Upper lobe of left lung (tissue), 6 donors: ENCODE results near the gene BACE1-AS. TPM values are rescaled to one million over a fixed set of nuclear protein-coding genes. Genes with fewer than 3 reads are reported as not detected.

Source experiments
- ATAC-seq, 2 donors: fragments of 200-7000 bp; cut with Tn5 transposase; one replicate each; pipeline ENCODE4 v1.9.1; 2022; ENCODE audit warnings: mild to moderate bottlenecking in 2 of 2, moderate library complexity in 2 of 2; ENCODE audit not compliant: low FRiP score in 2 of 2
- DNase-seq, 2 donors: peaks; one replicate each; pipeline ENCODE4 v3.0.0-alpha.2; 2019 to 2020
- H3K27ac ChIP-seq, 4 donors: fragments of 200-600 bp; sonication (generic); one replicate each; pipeline ENCODE4 v1.5.1; 2016 to 2019
- H3K27me3 ChIP-seq, 4 donors: fragments of 200-600 bp; sonication (generic); one replicate each; pipeline ENCODE4 v1.5.1; 2017 to 2019
- H3K36me3 ChIP-seq, 4 donors: fragments of 200-600 bp; sonication (generic); one replicate each; pipeline ENCODE4 v1.5.1; 2016 to 2019
- H3K4me1 ChIP-seq, 4 donors: fragments of 200-600 bp; sonication (generic); one replicate each; pipeline ENCODE4 v1.5.1; 2018 to 2019
- H3K4me3 ChIP-seq, 4 donors: fragments of 200-600 bp; sonication (generic); one replicate each; pipeline ENCODE4 v1.5.1; 2017 to 2019; ENCODE audit warnings: mild to moderate bottlenecking in 2 of 4, moderate library complexity in 1 of 4
- H3K9me3 ChIP-seq, 4 donors: fragments of 200-600 bp; sonication (generic); one replicate each; pipeline ENCODE4 v1.5.1; 2018 to 2019
- CTCF ChIP-seq, 6 experiments: fragments of 450-650 bp in 4 of 6; fragments of 200-600 bp in 2 of 6; sonication (generic) in 2 of 6; IDR thresholded peaks; one replicate each; pipeline ENCODE4 v1.5.1; 2016 to 2019; ENCODE audit warnings: antibody characterized with exemption in 6 of 6
- EP300 ChIP-seq, 4 donors: sonication (generic); formaldehyde crosslinking; IDR thresholded peaks; one replicate each; pipeline ENCODE4 v1.5.1; 2017; ENCODE audit warnings: antibody characterized with exemption in 4 of 4, control low read depth in 2 of 4
- POLR2A ChIP-seq, 4 donors: fragments of 450-650 bp; IDR thresholded peaks; one replicate each; pipeline ENCODE4 v1.5.1; 2016 to 2017; ENCODE audit warnings: antibody characterized with exemption in 4 of 4, mild to moderate bottlenecking in 2 of 4
- POLR2AphosphoS5 ChIP-seq, 2 donors: sonication (generic); formaldehyde crosslinking; IDR thresholded peaks; one replicate each; pipeline ENCODE4 v1.5.1; 2017; ENCODE audit warnings: antibody characterized with exemption in 2 of 2
- WGBS, 2 donors: methylation state at CpG; one replicate each; pipeline ENCODE4 v1.1.5; 2017 to 2018; 5-methylcytosine and 5-hydroxymethylcytosine counted together
- total RNA-seq, 6 donors: library from RNA; depleted of rRNA in 4 of 6; stranded (reverse); fragments of >200 nt in 4 of 6; gene quantifications; one replicate each; pipeline versions ENCODE4 v1.1.0 to v1.2.1, GENCODE V29; 2016 to 2021
- donor health status: DM: no; HTN: no; CAD: no; lungs with moderate emphysema.
- donor health status: DM: no; HTN: yes; CAD: no; lungs with severe emphysema.

BACE1-AS gene
- total RNA-seq: 1 to 10 TPM; 3.8 to 7.4 (median 5.0) TPM

DNA sequence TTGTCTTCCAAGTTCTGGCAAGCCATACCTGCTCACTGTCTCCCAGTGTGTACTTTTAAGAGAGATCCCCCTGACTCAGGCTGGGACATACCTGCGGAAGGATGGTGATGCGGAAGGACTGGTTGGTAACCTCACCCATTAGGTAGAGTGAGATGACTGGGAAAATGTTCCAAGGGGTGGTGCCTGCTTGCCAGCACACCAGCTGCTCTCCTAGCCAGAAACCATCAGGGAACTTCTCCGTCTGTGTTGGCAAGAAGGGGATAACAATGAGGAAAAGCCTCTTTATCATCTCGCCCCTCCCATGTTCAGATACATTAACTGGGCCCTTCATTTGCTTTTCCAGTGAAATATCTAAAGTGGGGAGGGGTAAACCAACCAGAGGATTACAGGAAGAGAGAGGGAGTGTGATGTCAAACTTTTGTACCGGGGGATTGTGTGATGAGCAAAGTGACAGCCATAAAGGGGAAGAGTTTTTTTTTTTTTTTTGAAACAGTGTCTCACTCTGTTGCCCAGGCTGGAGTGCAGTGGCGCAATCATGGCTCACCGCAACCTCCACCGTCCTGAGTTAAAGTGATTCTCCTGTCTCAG is at the start of gene BACE1-AS:
BACE1-AS (plus strand) TSS at position 538 of the 588 bp plus-strand sequence.
- WGBS, 2 donors: 84 to 90% methylated on average over 8 of the region's 8 CpGs
- peaks cover 20 to 58% (median 41%) of the 10 kb centered on the region in 4 donors for H3K36me3 ChIP-seq
- no peaks in the 10 kb centered on the region for H3K27me3 ChIP-seq
- no peaks in the 10 kb centered on the region for H3K9me3 ChIP-seq
- H3K4me3 ChIP-seq: no peak within 1 kb of the TSS
- no peaks in the 10 kb centered on the region for H3K4me1 ChIP-seq
- DNase-seq (no peak), ATAC-seq (no peak)
- TF ChIP-seq POLR2A (IDR thresholded peaks at IDR 0.05) (no peak), EP300 (IDR thresholded peaks at IDR 0.05) (no peak), POLR2AphosphoS5 (IDR thresholded peaks at IDR 0.05) (no peak), CTCF (IDR thresholded peaks at IDR 0.05) (no peak)
- H3K27ac ChIP-seq: no peak within 1 kb of the TSS

GRCh38 chr11:117248341-117248740 is 42.8 kb upstream of the BACE1-AS start:
- Histone ChIP-seq H3K36me3 (peaks cover 17 to 82% (median 48%) of the 10 kb centered on the region in 4 donors), H3K4me1 (no peaks in the 10 kb centered on the region), H3K27ac (no peak overlapping the region), H3K27me3 (no peaks in the 10 kb centered on the region), H3K4me3 (no peak overlapping the region), H3K9me3 (no peaks in the 10 kb centered on the region)
- TF ChIP-seq POLR2AphosphoS5 (IDR thresholded peaks at IDR 0.05) (no peak), POLR2A (IDR thresholded peaks at IDR 0.05) (no peak), CTCF (IDR thresholded peaks at IDR 0.05) (no peak), EP300 (IDR thresholded peaks at IDR 0.05) (no peak)
- ATAC-seq (no peak), DNase-seq (no peak)
- WGBS, 2 donors: 88 to 95% methylated on average over 4 of the region's 4 CpGs

GRCh38 chr11:117249571-117249970 is 41.6 kb upstream of the BACE1-AS start:
- WGBS, 2 donors: 82 to 88% methylated on average over 4 of the region's 4 CpGs
- Histone ChIP-seq H3K9me3 (no peaks in the 10 kb centered on the region), H3K27me3 (no peaks in the 10 kb centered on the region), H3K4me1 (no peaks in the 10 kb centered on the region), H3K36me3 (peaks cover 17 to 83% (median 45%) of the 10 kb centered on the region in 4 donors), H3K4me3 (no peak overlapping the region), H3K27ac (no peak overlapping the region)
- no peak for DNase-seq
- no peak for TF ChIP-seq CTCF (IDR thresholded peaks at IDR 0.05)
- no peak for TF ChIP-seq POLR2AphosphoS5 (IDR thresholded peaks at IDR 0.05)
- no peak for TF ChIP-seq EP300 (IDR thresholded peaks at IDR 0.05)
- ATAC-seq: no peak

- Histone ChIP-seq H3K36me3 (peaks cover 10 to 72% (median 27%) of the 10 kb centered on the region in 4 donors), H3K27me3 (no peaks in the 10 kb centered on the region), H3K27ac (no peak overlapping the region), H3K4me1 (no peaks in the 10 kb centered on the region), H3K9me3 (no peaks in the 10 kb centered on the region), H3K4me3 (no peak overlapping the region)
- DNase-seq (no peak), ATAC-seq (no peak)
- 94 to 95% methylated on average over 7 to 10 of the region's 10 CpGs for WGBS, 2 donors
- TF ChIP-seq CTCF (IDR thresholded peaks at IDR 0.05) (no peak), POLR2A (IDR thresholded peaks at IDR 0.05) (no peak), EP300 (IDR thresholded peaks at IDR 0.05) (no peak), POLR2AphosphoS5 (IDR thresholded peaks at IDR 0.05) (no peak)
Observed at GRCh38 chr11:117251506-117251905, 39.6 kb upstream of the BACE1-AS start.

DNA sequence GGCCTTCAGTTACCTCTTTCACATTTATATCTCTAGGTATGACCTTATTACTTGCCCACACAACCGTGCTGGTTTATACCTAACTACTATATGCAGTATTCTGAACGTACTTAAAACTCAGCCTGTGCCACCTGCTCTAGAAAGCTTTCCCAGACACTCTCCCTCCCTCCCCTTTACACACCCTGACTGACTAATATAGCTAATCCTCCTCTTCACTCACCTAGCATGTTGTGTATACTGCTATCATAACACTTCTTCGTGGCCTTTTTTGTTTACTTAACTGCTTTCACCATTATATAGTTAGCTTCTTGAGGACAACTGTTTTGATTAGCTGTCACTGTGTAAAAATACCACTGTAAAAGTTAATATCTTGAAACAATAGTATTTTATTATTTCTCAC is 35.2 kb upstream of the BACE1-AS start:
- H3K4me3 ChIP-seq: no peak overlapping the region
- DNase-seq: no peak
- no peak for ATAC-seq
- no peaks in the 10 kb centered on the region for H3K27me3 ChIP-seq
- no peaks in the 10 kb centered on the region for H3K4me1 ChIP-seq
- H3K27ac ChIP-seq: no peak overlapping the region
- H3K9me3 ChIP-seq: no peaks in the 10 kb centered on the region
- 82 to 85% methylated on average over 3 of the region's 3 CpGs for WGBS, 2 donors
- H3K36me3 ChIP-seq: peaks cover 0 to 46% (median 14%) of the 10 kb centered on the region in 4 donors
- TF ChIP-seq EP300 (IDR thresholded peaks at IDR 0.05) (no peak), CTCF (IDR thresholded peaks at IDR 0.05) (no peak), POLR2AphosphoS5 (IDR thresholded peaks at IDR 0.05) (no peak), POLR2A (IDR thresholded peaks at IDR 0.05) (no peak)
